NOMO-1 treated with dmso at 0.1 percent for 144 hours (cell line): ENCODE data around the gene SLIT3.

Experiments
- DNase-seq: peaks from one replicate; lab custom pipeline; 2025; ENCODE audit not compliant: unreplicated experiment; lab: John Stamatoyannopoulos, UW

Gene SLIT3

DNA sequence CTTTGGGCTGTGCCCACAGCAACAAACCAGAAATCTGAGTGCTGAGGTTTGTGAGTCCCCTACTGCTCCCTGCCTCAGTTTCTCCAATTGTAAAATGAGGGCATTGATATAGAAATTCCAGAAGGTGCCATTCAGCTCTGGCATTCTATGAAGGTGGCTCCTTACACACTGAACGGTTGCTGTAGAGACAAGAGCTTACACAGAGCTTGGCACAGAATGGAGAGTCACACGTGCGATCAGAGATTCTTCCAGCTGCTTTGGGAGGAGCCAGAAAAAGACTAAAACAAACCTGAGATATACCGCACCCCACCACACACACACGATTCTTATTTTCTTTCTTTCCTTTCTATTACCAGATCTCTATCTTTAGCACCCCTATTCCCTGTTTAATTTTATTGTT is 122.7 kb downstream of the SLIT3 start:
- DNase-seq: no peak

- no peak for DNase-seq
Measured at GRCh38 chr5:169176709-169177694, 123.9 kb downstream of the SLIT3 start.

- no peak for DNase-seq
Measured at GRCh38 chr5:169175733-169176132, 125.2 kb downstream of the SLIT3 start.

DNA sequence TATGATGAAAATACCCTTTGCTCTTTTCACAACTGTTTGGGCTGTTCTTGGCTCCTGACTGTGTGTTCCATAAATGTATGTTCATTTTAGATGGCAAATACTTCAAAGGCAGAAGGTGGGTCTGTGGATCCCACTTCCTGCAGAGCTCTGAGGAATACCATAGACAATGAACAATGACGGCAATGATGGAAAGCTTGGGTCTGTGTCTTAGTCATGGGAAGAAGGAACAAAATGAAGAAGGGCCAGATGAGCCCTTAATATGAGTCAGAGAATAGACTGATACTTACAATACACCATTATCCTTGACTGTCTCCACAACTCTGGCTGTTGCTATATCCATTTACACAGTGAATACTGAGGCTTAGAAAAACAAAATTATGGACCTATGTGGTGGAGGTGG is 126.0 kb downstream of the SLIT3 start:
- DNase-seq: no peak

DNA sequence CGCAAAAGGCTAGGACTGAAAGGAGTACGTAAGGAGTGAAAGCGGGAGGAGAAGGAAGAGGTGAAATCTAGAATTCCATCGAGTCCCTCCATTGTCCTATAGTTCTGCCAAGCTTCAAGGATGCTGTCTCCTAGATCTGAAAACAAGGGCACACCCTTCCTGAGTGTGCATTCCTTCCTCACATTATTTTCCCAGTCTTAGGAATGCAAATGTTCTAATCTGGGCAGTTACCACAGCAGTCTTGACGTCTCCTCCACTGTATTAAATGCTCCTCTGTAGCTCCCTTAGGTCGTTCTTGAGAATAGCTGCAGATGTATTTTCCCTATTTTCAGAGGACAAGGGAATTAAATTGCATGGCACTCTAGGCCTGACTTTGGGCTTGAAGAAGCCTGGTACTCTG is 127.6 kb downstream of the SLIT3 start:
- no peak for DNase-seq

DNA sequence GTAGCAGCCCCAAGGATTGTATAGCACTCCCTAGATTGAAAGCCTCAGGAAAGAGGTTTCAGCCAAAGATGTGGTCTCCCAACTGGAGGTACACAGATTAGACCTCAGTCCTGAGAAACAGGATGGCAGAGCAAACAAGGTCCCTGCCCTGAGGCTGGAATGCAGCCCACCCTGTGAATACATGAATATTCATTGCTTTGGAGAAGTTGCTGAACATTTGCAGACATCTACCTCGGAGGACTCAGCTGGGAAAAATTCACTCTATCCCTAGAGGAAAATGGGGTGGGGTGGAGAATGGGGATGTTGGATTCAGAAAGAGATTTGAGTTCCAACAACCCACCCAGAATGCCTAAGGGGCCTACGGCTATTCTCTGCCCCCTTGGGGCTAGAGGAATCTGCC is 129.4 kb downstream of the SLIT3 start:
- DNase-seq: no peak

DNA sequence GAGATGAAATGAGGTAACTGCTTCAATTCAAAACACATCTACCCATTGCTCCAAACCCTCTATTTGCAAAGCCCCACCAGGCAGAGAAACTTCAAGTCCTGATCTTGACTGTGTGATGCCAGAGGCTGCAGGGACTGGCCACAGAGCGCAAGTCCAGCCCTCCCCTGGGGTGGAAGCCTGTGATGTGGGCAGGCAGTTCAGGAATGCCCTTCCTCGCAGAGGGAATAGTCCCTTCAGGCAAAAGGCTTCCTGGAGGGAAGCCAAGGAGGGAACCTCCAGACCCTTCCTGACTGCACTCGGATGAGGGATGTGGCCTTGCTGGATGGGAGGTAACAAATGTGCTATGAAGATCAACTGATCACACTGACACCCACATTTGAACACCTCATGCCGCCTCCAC is 131.2 kb downstream of the SLIT3 start:
- no peak for DNase-seq

DNA sequence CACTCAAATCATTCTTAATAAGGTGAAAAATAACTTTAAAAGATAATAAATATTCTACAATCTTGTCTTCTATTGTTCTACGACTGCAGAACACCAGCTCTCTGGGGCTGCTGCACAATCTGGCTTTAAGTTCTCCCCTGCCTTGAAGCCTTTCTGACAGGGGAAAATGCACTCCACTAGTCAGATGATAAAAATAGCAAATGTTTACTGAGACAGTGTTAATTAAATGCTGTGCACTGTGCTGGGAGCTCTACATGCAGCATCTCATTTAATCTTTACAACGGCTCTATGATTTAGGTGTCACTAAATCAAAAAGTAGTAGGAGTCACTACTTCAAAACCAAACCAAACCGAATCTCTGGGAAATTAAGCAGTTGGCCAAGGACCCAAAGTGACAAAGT is 132.7 kb downstream of the SLIT3 start:
- DNase-seq: no peak

GRCh38 chr5:169166078-169166477 is 134.9 kb downstream of the SLIT3 start:
- DNase-seq: no peak

- DNase-seq: no peak
Measured at GRCh38 chr5:169165052-169165451, 135.9 kb downstream of the SLIT3 start.

- no peak for DNase-seq
Measured at GRCh38 chr5:169164481-169164925, 136.4 kb downstream of the SLIT3 start.

GRCh38 chr5:169162407-169162806 is 138.5 kb downstream of the SLIT3 start:
- no peak for DNase-seq

GRCh38 chr5:169161022-169161680 is 139.8 kb downstream of the SLIT3 start:
- DNase-seq: no peak

DNA sequence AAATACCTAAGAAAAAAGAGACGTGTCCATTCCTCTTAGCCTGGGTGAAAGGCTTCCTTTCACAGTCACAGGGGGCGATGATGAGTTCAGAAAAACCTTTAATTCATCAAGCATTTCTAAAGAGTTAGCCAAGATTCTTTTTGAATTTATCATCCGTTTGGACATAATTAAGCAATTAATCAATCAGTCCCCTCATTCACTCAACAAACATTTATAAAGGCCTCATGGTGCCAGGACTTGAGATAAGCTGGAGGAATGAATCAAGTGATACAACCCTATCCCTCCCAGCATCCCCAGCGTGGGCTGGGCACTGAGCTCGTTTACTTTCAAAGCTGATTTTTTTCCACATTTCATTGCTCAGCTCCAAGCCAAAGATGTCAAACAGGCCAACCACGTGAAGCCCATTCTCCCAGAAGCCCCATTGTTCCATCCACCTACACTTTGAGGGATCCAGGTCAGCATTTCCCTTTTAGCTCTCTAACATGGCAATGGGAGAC is 140.5 kb downstream of the SLIT3 start:
- no peak for DNase-seq

GRCh38 chr5:169158764-169159163 is 142.2 kb downstream of the SLIT3 start:
- DNase-seq: no peak

DNA sequence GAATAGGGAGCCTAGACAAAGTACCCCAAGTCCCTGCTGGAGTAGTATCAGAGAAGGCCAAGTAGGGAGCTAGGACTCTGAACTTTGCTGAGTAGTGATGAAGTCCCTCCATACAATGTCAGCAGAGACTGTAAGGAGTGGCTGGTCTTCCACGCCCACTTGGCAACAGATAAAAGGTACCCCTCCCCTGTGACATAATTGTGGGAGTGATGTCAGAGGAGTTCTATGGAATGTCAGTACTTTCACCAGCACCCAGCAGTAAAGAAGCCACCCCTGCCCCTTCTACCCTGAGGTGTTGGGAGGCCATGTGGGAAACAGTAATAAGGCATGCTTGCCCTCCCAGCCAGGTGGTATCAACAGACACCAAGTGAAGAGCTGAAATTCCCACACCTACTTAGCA is 143.9 kb downstream of the SLIT3 start:
- no peak for DNase-seq

DNA sequence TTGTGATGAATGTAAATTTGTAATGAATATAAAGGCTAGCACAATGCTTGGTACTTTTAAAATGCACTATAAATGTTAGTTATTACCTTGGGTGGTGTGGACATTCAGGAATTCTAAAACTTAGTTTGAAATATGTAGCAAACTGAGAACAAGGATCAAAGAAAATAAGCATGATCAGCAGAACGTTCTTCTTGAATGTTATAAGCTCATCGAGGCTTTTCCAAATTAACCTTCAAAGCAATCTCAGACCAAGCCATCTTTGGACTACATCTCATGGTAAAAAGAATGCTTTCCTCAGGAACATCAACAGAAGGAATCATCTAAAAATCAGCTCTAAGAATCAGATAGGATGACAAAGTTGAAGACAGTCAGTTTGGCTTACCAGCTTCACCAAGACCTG is 146.3 kb downstream of the SLIT3 start:
- DNase-seq: no peak

DNA sequence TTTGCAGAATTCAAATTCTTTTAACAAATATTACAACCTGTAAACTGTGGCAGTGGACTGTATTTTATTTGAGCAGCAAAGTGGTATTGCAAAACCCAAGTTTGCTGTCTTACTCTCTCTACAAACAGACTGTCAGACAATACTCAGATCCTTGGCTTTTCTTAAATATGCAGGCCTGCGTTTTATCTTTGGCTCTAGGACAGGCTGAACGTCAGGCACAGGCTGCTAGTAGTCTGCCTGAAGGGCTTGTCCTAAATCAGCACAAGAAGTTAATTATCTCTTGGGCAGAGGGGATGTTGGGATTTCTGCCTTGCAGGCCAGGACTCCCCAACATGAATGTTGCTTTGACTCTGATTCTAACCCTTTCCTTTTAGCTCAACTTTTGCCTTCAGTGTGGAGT is 147.5 kb downstream of the SLIT3 start:
- DNase-seq: no peak

DNA sequence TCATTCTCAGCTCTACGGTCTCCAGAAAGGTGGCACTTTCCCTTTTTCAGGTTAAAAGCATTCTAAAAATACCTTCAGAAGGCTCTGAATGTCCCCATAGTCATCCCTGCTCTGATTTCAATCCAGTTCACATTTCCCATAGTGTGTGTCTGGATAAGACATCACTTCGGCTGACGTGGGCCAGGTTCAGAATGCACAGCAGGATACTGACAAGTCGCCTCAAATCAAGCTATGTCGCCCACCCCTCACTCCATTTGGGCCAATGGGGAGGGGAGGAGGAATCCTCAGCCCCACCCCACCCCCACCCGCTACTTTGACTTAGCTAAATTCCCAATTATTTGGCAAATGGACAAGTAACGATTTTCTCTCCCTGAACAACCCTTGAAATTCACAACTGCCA is 148.0 kb downstream of the SLIT3 start:
- DNase-seq: no peak

DNA sequence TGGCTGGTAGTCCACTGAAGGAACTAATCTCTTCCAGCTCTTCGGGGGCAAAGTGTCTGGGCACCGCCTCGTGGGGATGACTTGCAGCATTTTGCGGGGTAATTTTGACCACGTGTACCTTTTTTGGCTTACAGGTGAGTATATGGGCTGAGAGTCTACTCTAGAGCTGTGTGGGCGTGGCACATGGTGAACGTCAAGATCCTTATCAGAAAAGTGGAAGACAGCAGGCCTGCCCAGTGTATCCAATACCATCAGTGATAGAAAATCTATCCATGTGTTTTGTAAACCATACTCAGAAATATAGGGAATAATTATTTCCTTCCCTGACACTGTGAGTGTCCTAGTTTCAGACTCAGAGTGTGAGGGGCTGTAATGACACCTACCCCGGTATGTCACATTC is 148.5 kb downstream of the SLIT3 start:
- no peak for DNase-seq

DNA sequence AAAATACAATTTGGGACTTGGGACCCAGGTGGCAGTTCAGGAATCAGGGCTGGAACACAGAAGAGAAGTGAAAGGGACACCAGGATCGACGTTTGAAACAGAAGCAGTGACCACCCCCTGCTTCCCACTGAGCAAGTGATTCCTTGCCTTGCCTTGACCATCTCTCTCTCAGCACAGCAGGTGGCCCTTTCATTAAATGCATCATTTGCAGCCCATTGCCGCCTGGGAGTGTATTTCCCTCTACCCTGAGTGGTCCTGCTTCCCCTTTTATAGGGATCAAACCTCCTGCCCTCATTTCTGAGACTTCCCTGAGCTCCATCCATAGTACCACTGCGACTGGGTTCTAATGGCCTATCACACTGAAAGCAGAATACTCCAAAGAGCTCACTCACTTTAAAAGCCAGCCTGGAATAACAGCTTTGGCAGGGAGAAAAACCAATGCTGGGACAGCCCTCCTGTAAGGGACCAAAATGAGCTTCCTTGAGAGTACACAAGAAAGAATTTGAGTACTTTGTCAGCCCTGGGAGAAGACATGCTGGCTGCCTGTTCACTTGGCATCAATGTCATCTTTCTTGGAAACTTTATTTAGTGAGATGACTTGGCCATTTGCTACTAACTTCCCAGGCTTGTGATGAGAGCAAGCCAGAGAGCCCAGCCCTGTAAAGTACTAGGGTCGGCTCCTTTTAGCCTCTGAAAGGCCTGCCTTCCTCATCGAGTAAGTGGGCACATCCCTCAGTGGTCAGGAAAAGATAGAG is 149.7 kb downstream of the SLIT3 start:
- DNase-seq: no peak
